ENCODE measurements around the gene ITCH.

ITCH gene

DNA sequence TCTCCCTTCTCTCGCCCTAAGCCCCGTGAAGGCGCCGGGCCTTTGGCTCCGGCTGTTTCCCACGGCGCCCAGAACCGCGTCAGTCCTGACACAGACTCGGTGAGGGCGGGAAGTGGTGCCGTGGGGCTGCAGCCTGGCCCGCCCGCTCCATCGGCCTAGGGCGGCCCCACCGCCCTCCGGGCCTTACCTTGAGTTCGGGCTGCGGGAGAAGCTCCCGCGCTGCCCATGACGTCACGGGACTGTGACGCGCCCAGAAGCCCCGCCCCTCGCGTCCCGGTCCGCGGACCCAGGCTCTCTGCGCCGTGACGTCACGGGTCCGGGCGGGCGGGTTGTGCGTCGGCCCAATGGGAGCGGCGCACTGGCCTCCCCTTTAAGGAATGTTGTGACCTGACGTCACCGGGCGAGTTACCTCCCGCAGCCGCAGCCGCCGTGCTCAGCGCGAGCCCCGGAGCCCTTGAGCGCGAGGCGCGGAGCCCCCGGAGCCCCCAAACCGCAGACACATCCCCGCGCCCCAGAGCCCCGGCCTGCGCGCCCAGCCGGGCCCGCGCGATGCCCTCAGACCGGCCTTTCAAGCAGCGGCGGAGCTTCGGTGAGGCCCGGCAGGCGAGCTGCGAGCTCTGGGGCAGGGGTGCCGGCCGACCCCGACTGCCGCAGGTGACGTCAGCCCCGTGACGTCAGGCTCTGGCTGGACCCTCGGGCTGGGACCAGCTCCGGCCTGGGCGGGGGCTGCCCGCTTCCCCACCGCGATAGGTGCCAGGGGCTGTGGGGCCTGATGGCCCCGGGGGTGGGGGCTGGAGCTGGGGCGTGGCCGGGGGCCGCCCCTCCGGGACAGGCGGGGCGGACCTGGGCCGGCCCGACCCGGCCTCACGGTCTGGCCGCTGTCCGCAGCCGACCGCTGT, 195.5 kb downstream of the ITCH start, which contains the start of gene MAP1LC3A:
TSS of gene MAP1LC3A (plus strand) at position 399 of the 899 bp plus-strand sequence. CDS start at position 550, 151 bp downstream.
- no peaks in the 10 kb centered on the region for H3K4me1 ChIP-seq (ENCODE audit: control insufficient read depth, insufficient read depth, low read length)
- POLR2A ChIA-PET: interaction anchor here (0.6 to 1.2 kb wide), 3 partner anchors 43 to 257 kb away, joined by 3 read pairs; partner anchors contain the start of genes DYNLRB1 and TP53INP2
- peak within 1 kb of the TSS; percentile 52 for H3K4me3 ChIP-seq (ENCODE audit: low read depth, low read length)
- CTCF ChIA-PET: interaction anchor here (1.0 to 1.5 kb wide), 2 partner anchors 13 to 19 kb away, joined by 3 read pairs; no protein-coding TSS in a partner anchor
- TF ChIP-seq, protein P1, sequence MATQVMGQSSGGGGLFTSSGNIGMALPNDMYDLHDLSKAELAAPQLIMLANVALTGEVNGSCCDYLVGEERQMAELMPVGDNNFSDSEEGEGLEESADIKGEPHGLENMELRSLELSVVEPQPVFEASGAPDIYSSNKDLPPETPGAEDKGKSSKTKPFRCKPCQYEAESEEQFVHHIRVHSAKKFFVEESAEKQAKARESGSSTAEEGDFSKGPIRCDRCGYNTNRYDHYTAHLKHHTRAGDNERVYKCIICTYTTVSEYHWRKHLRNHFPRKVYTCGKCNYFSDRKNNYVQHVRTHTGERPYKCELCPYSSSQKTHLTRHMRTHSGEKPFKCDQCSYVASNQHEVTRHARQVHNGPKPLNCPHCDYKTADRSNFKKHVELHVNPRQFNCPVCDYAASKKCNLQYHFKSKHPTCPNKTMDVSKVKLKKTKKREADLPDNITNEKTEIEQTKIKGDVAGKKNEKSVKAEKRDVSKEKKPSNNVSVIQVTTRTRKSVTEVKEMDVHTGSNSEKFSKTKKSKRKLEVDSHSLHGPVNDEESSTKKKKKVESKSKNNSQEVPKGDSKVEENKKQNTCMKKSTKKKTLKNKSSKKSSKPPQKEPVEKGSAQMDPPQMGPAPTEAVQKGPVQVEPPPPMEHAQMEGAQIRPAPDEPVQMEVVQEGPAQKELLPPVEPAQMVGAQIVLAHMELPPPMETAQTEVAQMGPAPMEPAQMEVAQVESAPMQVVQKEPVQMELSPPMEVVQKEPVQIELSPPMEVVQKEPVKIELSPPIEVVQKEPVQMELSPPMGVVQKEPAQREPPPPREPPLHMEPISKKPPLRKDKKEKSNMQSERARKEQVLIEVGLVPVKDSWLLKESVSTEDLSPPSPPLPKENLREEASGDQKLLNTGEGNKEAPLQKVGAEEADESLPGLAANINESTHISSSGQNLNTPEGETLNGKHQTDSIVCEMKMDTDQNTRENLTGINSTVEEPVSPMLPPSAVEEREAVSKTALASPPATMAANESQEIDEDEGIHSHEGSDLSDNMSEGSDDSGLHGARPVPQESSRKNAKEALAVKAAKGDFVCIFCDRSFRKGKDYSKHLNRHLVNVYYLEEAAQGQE (tag by site-specific recombination; IDR thresholded peaks at IDR 0.05): no peak
- no peak for TF ChIP-seq ZNF350 (tag by site-specific recombination; IDR thresholded peaks at IDR 0.05)
- TF ChIP-seq, protein P2, sequence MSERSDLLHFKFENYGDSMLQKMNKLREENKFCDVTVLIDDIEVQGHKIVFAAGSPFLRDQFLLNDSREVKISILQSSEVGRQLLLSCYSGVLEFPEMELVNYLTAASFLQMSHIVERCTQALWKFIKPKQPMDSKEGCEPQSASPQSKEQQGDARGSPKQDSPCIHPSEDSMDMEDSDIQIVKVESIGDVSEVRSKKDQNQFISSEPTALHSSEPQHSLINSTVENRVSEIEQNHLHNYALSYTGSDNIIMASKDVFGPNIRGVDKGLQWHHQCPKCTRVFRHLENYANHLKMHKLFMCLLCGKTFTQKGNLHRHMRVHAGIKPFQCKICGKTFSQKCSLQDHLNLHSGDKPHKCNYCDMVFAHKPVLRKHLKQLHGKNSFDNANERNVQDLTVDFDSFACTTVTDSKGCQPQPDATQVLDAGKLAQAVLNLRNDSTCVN (tag by site-specific recombination; optimal IDR thresholded peaks at IDR 0.05): no peak
- no peak for TF ChIP-seq SP7 (tag by site-specific recombination; IDR thresholded peaks at IDR 0.05)
- no peaks in the 10 kb centered on the region for H3K9me3 ChIP-seq (ENCODE audit: control insufficient read depth, insufficient read depth, low read depth, low read length)
- peaks cover 0 to 4% of the 10 kb centered on the region in 2 experiments; a peak in 2 of 3 replicates for H3K36me3 ChIP-seq (ENCODE audit: control insufficient read depth in 2 of 2, insufficient read depth in 1 of 2, low read length in 2 of 2)
- H3K27ac ChIP-seq (ENCODE audit: extremely low read depth, low read depth, low read length): peak within 1 kb of the TSS; percentile 47

DNA sequence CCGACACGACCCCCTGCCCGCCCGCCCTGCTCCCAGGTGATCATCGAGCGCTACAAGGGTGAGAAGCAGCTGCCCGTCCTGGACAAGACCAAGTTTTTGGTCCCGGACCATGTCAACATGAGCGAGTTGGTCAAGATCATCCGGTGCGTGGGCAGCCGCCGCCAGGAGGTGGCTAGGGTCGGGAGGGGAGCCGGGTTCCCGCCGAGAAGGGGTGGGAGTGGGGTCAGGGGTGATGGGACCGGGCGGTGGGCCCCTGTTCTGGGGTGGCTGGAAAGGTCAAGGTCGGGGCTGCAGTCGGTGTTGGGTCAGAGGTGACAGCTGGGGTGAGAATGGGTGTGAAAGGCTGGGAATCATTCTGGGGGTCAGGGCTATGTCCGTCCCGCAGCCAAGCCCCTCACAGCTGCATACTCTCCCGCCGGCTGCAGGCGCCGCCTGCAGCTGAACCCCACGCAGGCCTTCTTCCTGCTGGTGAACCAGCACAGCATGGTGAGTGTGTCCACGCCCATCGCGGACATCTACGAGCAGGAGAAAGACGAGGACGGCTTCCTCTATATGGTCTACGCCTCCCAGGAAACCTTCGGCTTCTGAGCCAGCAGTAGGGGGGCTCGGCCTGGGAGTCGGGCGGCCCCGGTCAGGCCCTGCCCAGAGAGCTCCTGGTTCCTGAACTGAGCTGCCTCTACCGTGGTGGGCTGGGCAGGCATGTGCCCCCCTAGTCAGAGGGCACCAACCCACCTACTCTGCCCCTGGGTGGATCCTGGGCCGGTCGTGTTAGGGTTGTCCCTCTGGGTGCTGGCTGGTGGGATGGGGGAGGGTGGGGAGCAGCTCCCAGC, 196.5 kb downstream of the ITCH start:
- CTCF ChIA-PET: interaction anchor here (1.5 kb wide), 1 partner anchor 20 kb away, joined by 3 read pairs; no protein-coding TSS in a partner anchor
- POLR2A ChIA-PET: interaction anchor here (1.2 kb wide), 1 partner anchor 258 kb away, joined by 3 read pairs; no protein-coding TSS in a partner anchor
- no peak overlapping the region for H3K27ac ChIP-seq (ENCODE audit: extremely low read depth, low read depth, low read length)

DNA sequence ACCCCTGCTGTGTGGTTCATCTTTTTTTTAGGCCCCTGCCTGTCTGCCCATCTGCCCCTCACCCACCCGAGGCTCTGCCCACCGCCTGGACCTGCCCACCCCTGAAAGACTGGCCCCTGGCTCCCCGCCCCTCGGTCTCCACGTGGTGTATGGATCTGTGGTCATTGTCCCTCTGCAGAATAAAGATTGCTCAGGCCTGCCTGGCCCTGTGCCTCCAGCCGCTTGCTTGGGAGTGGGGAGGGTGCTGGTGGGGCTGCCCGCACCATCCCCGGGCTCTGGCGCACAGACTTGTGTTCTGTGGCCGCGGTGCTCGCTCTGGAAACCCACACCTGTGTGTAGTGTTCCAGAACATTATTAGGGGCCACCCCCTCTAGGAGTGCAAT, 197.1 kb downstream of the ITCH start:
- H3K9me3 ChIP-seq (ENCODE audit: control insufficient read depth, insufficient read depth, low read depth, low read length): no peaks in the 10 kb centered on the region
- ChIA-PET POLR2A (no interaction called here), CTCF (interaction anchor here (0.7 kb wide), 1 partner anchor 137 kb away, joined by 3 read pairs; no protein-coding TSS in a partner anchor)
- H3K27ac ChIP-seq (ENCODE audit: extremely low read depth, low read depth, low read length): no peak overlapping the region
- no peak overlapping the region for H3K4me3 ChIP-seq (ENCODE audit: low read depth, low read length)
- H3K4me1 ChIP-seq (ENCODE audit: control insufficient read depth, insufficient read depth, low read length): no peaks in the 10 kb centered on the region
- H3K36me3 ChIP-seq (ENCODE audit: control insufficient read depth in 2 of 2, insufficient read depth in 1 of 2, low read length in 2 of 2): peaks cover 0 to 4% of the 10 kb centered on the region in 2 experiments; a peak in 2 of 3 replicates
- TF ChIP-seq ZNF791 (tag by site-specific recombination; IDR thresholded peaks at IDR 0.05): no peak
- TF ChIP-seq ZNF121 (tag by site-specific recombination; IDR thresholded peaks at IDR 0.05): no peak
- TF ChIP-seq ZNF292 (tag by site-specific recombination; IDR thresholded peaks at IDR 0.05; ENCODE audit: borderline replicate concordance, low read depth): no peak
- TF ChIP-seq ZNF341 (tag by site-specific recombination; IDR thresholded peaks at IDR 0.05; ENCODE audit: low read depth): no peak
- no peak for TF ChIP-seq ZNF391 (tag by site-specific recombination; IDR thresholded peaks at IDR 0.05; ENCODE audit: borderline replicate concordance, low read depth)
- TF ChIP-seq, protein P3, sequence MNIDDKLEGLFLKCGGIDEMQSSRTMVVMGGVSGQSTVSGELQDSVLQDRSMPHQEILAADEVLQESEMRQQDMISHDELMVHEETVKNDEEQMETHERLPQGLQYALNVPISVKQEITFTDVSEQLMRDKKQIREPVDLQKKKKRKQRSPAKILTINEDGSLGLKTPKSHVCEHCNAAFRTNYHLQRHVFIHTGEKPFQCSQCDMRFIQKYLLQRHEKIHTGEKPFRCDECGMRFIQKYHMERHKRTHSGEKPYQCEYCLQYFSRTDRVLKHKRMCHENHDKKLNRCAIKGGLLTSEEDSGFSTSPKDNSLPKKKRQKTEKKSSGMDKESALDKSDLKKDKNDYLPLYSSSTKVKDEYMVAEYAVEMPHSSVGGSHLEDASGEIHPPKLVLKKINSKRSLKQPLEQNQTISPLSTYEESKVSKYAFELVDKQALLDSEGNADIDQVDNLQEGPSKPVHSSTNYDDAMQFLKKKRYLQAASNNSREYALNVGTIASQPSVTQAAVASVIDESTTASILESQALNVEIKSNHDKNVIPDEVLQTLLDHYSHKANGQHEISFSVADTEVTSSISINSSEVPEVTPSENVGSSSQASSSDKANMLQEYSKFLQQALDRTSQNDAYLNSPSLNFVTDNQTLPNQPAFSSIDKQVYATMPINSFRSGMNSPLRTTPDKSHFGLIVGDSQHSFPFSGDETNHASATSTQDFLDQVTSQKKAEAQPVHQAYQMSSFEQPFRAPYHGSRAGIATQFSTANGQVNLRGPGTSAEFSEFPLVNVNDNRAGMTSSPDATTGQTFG (tag by site-specific recombination; IDR thresholded peaks at IDR 0.05; ENCODE audit: borderline replicate concordance): no peak
- no peak for TF ChIP-seq ZNF311 (tag by site-specific recombination; IDR thresholded peaks at IDR 0.05; ENCODE audit: borderline replicate concordance)
- TF ChIP-seq, protein P4, sequence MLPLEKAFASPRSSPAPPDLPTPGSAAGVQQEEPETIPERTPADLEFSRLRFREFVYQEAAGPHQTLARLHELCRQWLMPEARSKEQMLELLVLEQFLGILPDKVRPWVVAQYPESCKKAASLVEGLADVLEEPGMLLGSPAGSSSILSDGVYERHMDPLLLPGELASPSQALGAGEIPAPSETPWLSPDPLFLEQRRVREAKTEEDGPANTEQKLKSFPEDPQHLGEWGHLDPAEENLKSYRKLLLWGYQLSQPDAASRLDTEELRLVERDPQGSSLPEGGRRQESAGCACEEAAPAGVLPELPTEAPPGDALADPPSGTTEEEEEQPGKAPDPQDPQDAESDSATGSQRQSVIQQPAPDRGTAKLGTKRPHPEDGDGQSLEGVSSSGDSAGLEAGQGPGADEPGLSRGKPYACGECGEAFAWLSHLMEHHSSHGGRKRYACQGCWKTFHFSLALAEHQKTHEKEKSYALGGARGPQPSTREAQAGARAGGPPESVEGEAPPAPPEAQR (tag by site-specific recombination; IDR thresholded peaks at IDR 0.05): no peak
- no peak for TF ChIP-seq MYNN (tag by site-specific recombination; IDR thresholded peaks at IDR 0.05; ENCODE audit: borderline replicate concordance)

More for the DNA sequence above, 196.5 kb downstream of the ITCH start:
- Histone ChIP-seq H3K4me3 (ENCODE audit: low read depth, low read length) (no peak overlapping the region), H3K9me3 (ENCODE audit: control insufficient read depth, insufficient read depth, low read depth, low read length) (no peaks in the 10 kb centered on the region), H3K36me3 (ENCODE audit: control insufficient read depth in 2 of 2, insufficient read depth in 1 of 2, low read length in 2 of 2) (peaks cover 0 to 4% of the 10 kb centered on the region in 2 experiments; a peak in 2 of 3 replicates), H3K4me1 (ENCODE audit: control insufficient read depth, insufficient read depth, low read length) (no peaks in the 10 kb centered on the region)
- TF ChIP-seq, protein P5, sequence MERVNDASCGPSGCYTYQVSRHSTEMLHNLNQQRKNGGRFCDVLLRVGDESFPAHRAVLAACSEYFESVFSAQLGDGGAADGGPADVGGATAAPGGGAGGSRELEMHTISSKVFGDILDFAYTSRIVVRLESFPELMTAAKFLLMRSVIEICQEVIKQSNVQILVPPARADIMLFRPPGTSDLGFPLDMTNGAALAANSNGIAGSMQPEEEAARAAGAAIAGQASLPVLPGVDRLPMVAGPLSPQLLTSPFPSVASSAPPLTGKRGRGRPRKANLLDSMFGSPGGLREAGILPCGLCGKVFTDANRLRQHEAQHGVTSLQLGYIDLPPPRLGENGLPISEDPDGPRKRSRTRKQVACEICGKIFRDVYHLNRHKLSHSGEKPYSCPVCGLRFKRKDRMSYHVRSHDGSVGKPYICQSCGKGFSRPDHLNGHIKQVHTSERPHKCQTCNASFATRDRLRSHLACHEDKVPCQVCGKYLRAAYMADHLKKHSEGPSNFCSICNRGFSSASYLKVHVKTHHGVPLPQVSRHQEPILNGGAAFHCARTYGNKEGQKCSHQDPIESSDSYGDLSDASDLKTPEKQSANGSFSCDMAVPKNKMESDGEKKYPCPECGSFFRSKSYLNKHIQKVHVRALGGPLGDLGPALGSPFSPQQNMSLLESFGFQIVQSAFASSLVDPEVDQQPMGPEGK (tag by site-specific recombination; IDR thresholded peaks at IDR 0.05): no peak
